AG09309 (cell line): ENCODE measurements around the gene KRTAP5-5.
"Not testable (repeated sequence)": the region's sequence is repeated elsewhere in the genome, so short reads cannot be mapped to it uniquely, and the experiment has no call there.

Experiments
- DNase-seq: peaks from one replicate; pipeline ENCODE4 v3.0.0-alpha.2; 2010; ENCODE audit warnings: low read depth
- H3K4me3 ChIP-seq: 2 replicates; pipeline ENCODE4 v1.5.1; 2011; ENCODE audit warnings: mild to moderate bottlenecking, low read depth, low read length, moderate library complexity; ENCODE audit not compliant: control insufficient read depth
- TF ChIP-seq, protein P1 (sequence below): IDR thresholded peaks from 2 replicates; pipeline ENCODE4 v1.5.1; 2011; ENCODE audit warnings: mild to moderate bottlenecking, low read depth, low read length, inconsistent platforms; ENCODE audit not compliant: insufficient read depth, control insufficient read depth; ENCODE audit errors: missing control alignments

Gene KRTAP5-5

DNA sequence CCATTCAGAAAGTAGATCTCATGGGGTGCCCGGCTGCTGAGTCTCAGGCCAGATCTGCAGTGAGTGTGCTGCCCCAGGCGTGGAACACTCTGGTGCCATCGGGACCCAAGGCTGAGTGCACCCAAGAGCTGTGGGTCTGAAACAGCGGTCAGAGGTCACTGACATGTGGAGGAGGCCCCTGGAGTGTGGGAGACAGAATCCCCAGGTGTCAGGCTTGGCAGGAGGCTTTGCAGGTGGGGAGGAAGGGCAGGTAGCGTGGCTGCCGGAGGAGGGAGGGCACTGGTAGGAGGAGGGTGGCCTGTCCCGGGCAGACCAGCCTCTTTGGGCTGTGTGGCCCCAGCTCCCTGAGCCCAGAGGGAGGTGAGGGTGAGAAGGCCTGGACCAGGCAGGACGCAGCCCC is 35.7 kb downstream of the KRTAP5-5 start:
- TF ChIP-seq, protein P1, sequence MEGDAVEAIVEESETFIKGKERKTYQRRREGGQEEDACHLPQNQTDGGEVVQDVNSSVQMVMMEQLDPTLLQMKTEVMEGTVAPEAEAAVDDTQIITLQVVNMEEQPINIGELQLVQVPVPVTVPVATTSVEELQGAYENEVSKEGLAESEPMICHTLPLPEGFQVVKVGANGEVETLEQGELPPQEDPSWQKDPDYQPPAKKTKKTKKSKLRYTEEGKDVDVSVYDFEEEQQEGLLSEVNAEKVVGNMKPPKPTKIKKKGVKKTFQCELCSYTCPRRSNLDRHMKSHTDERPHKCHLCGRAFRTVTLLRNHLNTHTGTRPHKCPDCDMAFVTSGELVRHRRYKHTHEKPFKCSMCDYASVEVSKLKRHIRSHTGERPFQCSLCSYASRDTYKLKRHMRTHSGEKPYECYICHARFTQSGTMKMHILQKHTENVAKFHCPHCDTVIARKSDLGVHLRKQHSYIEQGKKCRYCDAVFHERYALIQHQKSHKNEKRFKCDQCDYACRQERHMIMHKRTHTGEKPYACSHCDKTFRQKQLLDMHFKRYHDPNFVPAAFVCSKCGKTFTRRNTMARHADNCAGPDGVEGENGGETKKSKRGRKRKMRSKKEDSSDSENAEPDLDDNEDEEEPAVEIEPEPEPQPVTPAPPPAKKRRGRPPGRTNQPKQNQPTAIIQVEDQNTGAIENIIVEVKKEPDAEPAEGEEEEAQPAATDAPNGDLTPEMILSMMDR = no peak
- no peak overlapping the region for H3K4me3 ChIP-seq
- no peak for DNase-seq

DNA sequence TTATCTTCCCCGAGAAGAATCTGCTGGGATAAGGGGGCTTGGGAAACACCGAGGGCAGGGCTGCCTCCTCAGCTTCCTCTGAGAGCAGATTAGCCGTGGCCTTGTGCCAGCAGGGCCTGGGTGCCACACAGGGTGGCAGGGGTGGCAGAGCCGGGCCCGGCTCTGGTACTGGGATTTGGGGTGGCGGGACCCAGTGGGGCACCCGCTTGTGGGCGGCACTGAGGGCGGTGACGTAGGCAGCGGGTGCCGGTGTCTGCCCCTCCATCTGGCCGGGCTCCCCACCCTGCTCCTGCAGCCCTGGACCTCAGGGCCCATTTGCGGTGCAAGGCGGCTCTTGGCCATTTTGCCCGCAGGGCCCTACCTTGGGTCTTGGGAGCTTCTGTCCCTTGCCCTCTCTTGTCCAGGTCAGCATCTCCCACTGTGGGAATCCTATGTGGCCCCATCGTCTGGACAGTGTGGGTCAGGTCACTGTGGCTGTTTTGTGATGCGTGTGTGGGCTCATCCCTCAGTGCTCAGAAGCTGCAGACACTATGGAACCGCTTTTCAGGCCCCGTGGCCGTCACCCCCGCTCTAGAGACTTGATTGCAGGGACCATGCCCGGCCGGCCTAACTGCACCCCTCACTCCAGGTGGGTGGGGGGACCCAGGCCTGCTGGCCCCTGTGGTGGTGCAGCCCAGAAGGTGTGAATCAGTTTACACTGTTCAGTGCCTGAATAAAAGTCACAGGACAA is 37.7 kb downstream of the KRTAP5-5 start:
- TF ChIP-seq, protein P1 = no peak
- no peak for DNase-seq
- H3K4me3 ChIP-seq = no peak overlapping the region

DNA sequence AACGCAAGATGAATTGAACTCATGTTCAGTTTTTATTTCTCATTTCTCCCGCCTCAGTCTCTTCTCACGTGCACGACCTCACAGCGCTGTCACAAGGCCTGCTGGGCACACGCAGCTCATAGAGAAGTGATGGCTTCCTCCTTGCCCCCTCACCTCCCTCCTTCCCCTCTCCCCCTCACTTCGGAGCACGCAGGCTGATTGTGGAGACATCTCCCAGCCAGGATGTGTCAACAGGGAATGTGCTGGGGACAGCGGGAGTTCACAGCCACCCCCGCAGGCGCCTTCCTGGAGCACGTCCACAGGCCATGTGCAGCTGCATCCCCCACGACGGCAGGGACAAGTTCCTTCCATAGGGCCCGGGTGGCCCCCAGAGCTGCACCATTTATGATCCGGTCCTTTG is 38.3 kb downstream of the KRTAP5-5 start:
- TF ChIP-seq, protein P1 = no peak
- no peak for DNase-seq
- no peak overlapping the region for H3K4me3 ChIP-seq

DNA sequence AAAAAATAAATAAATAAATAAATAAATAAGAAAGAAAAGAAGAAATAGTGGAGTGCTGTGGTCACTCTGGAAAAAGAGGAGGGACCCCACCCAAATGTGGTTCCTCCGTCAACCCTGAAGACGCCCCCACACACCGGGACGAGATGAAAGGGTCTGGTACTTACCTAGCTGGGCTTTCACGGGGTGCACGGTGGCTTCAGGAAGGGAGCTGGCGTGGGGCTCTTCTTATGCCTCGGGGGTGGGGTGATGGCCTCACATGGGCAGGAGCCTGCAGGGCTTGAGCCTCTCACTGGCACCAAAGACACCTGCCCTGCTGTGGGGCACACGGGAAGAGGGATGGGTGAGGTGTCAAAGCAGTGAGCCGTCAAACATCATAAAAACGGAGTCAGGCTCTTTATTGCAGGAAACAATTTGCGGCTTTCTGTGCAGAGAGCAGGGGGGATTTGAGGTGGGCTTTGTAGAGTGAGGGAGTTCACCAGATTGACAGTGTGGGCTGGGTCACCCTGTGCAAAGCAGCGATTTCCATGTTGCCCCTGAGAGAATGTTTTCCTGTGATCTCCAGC is 39.4 kb downstream of the KRTAP5-5 start:
- TF ChIP-seq, protein P1 = no peak
- no peak for DNase-seq
- no peak overlapping the region for H3K4me3 ChIP-seq

DNA sequence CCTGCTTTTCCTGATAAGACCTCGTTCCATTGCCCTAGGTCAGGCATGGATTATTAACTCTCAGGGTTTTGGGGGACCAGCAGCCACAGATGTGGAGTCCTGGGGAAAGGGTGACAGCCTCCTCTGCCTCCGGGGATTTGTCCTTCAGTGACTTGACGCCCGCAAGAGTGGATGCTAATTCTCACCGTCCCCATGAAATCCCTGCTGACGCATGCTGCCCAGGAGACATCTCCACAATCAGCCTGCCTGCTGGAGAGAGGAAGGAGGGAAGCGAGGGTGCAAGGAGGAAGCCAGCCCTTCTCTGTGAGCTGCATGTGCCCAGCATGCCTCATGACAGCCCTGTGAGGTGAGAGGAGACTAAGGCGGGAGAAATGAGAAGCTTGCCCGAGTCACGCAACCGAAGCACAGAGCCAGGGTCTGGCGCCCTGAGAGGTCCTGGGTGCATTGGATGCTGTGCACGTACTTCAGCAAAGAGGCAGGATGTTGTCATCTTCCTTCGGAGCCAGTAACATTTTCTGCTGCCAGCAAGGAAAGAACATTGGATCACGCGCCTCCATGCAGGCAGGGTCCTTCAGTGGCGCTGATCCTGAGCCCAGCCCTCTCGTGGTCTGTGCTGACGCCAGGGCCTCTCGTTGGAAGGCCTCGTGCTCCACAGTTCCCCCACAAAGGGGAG is 40.1 kb downstream of the KRTAP5-5 start:
- H3K4me3 ChIP-seq = no peak overlapping the region
- TF ChIP-seq, protein P1 = no peak
- DNase-seq = no peak

DNA sequence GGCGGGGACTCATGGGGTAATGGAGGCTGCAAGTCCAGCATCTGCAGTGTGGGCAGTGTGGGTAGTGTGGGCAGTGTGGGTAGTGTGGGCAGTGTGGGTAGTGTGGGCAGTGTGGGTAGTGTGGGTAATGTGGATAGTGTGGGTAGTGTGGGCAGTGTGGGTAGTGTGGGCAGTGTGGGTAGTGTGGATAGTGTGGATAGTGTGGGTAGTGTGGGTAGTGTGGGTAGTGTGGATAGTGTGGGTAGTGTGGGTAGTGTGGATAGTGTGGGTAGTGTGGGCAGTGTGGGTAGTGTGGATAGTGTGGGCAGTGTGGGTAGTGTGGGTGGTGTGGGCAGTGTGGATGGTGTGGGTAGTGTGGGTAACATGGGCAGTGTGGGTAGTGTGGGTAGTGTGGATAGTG is 40.9 kb downstream of the KRTAP5-5 start:
- DNase-seq, H3K4me3 ChIP-seq: not testable (repeated sequence)

DNA sequence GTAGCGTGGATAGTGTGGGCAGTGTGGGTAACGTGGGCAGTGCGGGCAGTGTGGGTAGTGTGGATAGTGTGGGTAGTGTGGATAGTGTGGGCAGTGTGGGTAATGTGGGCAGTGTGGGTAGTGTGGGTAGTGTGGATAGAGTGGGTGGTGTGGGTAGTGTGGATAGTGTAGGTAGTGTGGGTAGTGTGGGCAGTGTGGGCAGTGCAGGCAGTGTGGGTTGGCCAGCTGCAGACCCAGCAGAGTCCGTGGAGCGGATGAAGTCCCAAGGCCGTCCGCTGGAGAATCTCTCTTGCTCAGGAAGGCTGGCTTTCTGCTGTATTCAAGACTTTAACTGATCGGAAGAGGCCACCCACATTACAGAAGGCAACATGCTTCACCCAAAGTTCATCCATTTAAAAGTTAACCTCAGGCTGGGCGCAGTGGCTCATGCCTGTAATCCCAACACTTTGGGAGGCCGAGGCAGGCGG is 41.4 kb downstream of the KRTAP5-5 start:
- DNase-seq = no peak
- no peak overlapping the region for H3K4me3 ChIP-seq
- TF ChIP-seq, protein P1 = no peak
